ENCODE measurements around the gene ZBTB20.

GRCh38 chr3:114879059-114880031 lies 267.7 kb downstream of the ZBTB20 start:
- TF ChIP-seq CTCF (IDR thresholded peaks at IDR 0.05) (no peak), POLR2AphosphoS5 (IDR thresholded peaks at IDR 0.05) (no peak), POLR2A (IDR thresholded peaks at IDR 0.05) (no peak)
